Endodermal cell (in vitro differentiated cells): Measurements from ENCODE around the gene CCL27. TPM values are rescaled to one million over a fixed set of nuclear protein-coding genes. Genes with fewer than 3 reads are reported as not detected.

ENCODE experiments used
- DNase-seq: peaks from one replicate; pipeline ENCODE4 v3.0.0-alpha.2; 2017
- H3K27ac ChIP-seq: 2 replicates; pipeline ENCODE4 v1.5.1; 2013; ENCODE audit warnings: mild to moderate bottlenecking, low read depth, low read length, moderate library complexity
- H3K27me3 ChIP-seq: 2 replicates; pipeline ENCODE4 v1.6.1; 2013; ENCODE audit warnings: mild to moderate bottlenecking, low read length, moderate library complexity; ENCODE audit not compliant: insufficient read depth, control insufficient read depth, poor library complexity, severe bottlenecking
- H3K36me3 ChIP-seq: 2 replicates; pipeline ENCODE4 v1.7.0; 2013; ENCODE audit warnings: mild to moderate bottlenecking, low read length, moderate library complexity; ENCODE audit not compliant: control insufficient read depth, insufficient read depth
- H3K4me1 ChIP-seq: one replicate; pipeline ENCODE4 v1.7.0; 2013; ENCODE audit warnings: low read length; ENCODE audit not compliant: control insufficient read depth, insufficient read depth
- H3K4me3 ChIP-seq: 2 replicates; pipeline ENCODE4 v1.5.1; 2013; ENCODE audit warnings: mild to moderate bottlenecking, low read length, moderate library complexity
- H3K9ac ChIP-seq: 2 replicates; pipeline ENCODE4 v1.6.1; 2013; ENCODE audit warnings: mild to moderate bottlenecking, low read length, moderate library complexity; ENCODE audit not compliant: poor library complexity, severe bottlenecking; ENCODE audit errors: extremely low read depth
- H3K9me3 ChIP-seq: 2 replicates; pipeline ENCODE4 v1.6.1; 2013; ENCODE audit warnings: mild to moderate bottlenecking, low read length, moderate library complexity; ENCODE audit not compliant: control insufficient read depth
- H3K27ac Mint-ChIP-seq: 2 replicates; pipeline ENCODE4 v1.8.0; 2020; ENCODE audit warnings: mixed read lengths
- H3K27me3 Mint-ChIP-seq: 2 replicates; pipeline ENCODE4 v1.8.0; 2021; ENCODE audit warnings: mild to moderate bottlenecking, mixed read lengths; ENCODE audit not compliant: insufficient read depth
- H3K36me3 Mint-ChIP-seq: 2 replicates; pipeline ENCODE4 v1.8.0; 2020; ENCODE audit warnings: low read depth, mixed read lengths
- H3K4me1 Mint-ChIP-seq: 2 replicates; pipeline ENCODE4 v1.8.0; 2020; ENCODE audit warnings: mixed read lengths
- H3K4me3 Mint-ChIP-seq: 2 replicates; pipeline ENCODE4 v1.8.0; 2020; ENCODE audit warnings: mild to moderate bottlenecking, moderate library complexity, mixed read lengths
- H3K9me3 Mint-ChIP-seq: 2 replicates; pipeline ENCODE4 v1.8.0; 2020; ENCODE audit warnings: mild to moderate bottlenecking, mixed read lengths
- WGBS, 2 experiments: methylation state at CpG; one replicate each; pipeline versions ENCODE4 v1.1.5 to v1.1.7; 2013; ENCODE audit warnings: missing lambda C conversion rate in 2 of 2, mixed read lengths in 1 of 2; ENCODE audit not compliant: insufficient coverage in 1 of 2, insufficient read length in 1 of 2; 5-methylcytosine and 5-hydroxymethylcytosine counted together
- total RNA-seq, 2 donors: library from RNA; stranded (reverse); fragmentation: NEBNext Ultra II Directional in 1 of 2; extraction: Animal tissue kit (Norgen Biotek cat#: 25700) in 1 of 2; gene quantifications; 2 replicates in 1 of 2; 3 replicates in 1 of 2; pipeline ENCODE4 v1.2.1, GENCODE V29; 2021
- TF ChIP-seq, protein P1 (sequence below): fragments of 200-600 bp; sonication (generic); conservative IDR thresholded peaks from 2 replicates; pipeline ENCODE4 v1.5.0; 2021; ENCODE audit warnings: antibody characterized with exemption, mild to moderate bottlenecking

Gene CCL27
- total RNA-seq, 2 donors from 2014 or later: not detected

DNA sequence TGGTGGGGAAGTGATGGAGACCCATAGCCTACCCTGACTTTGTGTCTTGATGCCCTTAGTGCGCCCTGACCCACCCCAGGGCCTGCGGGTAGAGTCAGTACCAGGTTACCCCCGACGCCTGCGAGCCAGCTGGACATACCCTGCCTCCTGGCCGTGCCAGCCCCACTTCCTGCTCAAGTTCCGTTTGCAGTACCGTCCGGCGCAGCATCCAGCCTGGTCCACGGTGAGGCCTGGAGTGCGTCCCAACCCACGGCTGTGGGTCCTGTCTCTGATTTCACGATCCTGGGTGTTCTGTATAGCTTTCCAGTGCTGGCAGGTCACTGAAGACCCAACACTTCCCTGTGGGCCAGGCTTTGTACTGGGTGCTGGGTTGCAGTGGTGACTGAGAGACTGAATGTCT lies 4.0 kb downstream of the CCL27 start:
- Histone ChIP-seq H3K36me3 (no peaks in the 10 kb centered on the region), H3K27me3 (no peaks in the 10 kb centered on the region)

DNA sequence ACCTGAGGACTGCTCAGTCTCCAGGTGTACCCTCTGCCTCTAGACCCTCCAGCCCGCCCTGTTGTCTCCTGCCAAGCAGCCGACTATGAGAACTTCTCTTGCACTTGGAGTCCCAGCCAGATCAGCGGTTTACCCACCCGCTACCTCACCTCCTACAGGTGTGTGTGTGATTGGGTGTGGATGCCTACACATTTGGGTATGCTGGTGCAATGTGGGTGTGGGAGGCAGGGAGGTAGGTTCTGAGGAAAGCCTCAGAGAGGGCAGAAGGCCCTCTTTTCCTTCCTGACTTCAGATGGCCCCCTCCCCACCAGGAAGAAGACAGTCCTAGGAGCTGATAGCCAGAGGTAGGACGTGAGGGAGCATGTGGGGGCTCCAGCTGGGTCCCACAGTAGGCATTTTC lies 5.5 kb downstream of the CCL27 start:
- no peaks in the 10 kb centered on the region for H3K9me3 ChIP-seq
- TF ChIP-seq, protein P1, sequence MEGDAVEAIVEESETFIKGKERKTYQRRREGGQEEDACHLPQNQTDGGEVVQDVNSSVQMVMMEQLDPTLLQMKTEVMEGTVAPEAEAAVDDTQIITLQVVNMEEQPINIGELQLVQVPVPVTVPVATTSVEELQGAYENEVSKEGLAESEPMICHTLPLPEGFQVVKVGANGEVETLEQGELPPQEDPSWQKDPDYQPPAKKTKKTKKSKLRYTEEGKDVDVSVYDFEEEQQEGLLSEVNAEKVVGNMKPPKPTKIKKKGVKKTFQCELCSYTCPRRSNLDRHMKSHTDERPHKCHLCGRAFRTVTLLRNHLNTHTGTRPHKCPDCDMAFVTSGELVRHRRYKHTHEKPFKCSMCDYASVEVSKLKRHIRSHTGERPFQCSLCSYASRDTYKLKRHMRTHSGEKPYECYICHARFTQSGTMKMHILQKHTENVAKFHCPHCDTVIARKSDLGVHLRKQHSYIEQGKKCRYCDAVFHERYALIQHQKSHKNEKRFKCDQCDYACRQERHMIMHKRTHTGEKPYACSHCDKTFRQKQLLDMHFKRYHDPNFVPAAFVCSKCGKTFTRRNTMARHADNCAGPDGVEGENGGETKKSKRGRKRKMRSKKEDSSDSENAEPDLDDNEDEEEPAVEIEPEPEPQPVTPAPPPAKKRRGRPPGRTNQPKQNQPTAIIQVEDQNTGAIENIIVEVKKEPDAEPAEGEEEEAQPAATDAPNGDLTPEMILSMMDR: no peak
- WGBS, 2 experiments: 94% methylated on average over 5 of the region's 5 CpGs; no CpG with 5 or more reads in 1 of the 2 experiments
- no peaks in the 10 kb centered on the region for H3K9me3 Mint-ChIP-seq
- H3K4me3 Mint-ChIP-seq: no peak overlapping the region
- no peak for DNase-seq
- peaks cover 15% of the 10 kb centered on the region for H3K4me1 ChIP-seq
- H3K27me3 ChIP-seq: no peaks in the 10 kb centered on the region
- H3K4me1 Mint-ChIP-seq: peaks cover 33% of the 10 kb centered on the region
- no peak overlapping the region for H3K27ac ChIP-seq
- peaks cover 9% of the 10 kb centered on the region for H3K27me3 Mint-ChIP-seq
- H3K36me3 Mint-ChIP-seq: no peaks in the 10 kb centered on the region
- H3K27ac Mint-ChIP-seq: no peak overlapping the region
- no peaks in the 10 kb centered on the region for H3K36me3 ChIP-seq
- H3K4me3 ChIP-seq: no peak overlapping the region
- H3K9ac ChIP-seq: no peak overlapping the region

More for the DNA sequence above, 4.0 kb downstream of the CCL27 start:
- no peak overlapping the region for H3K27ac ChIP-seq
- H3K4me3 ChIP-seq: no peak overlapping the region
- DNase-seq: no peak
- H3K9ac ChIP-seq: no peak overlapping the region
- TF ChIP-seq, protein P1: no peak
- WGBS, 2 experiments: 87 to 93% methylated on average over 14 of the region's 14 CpGs
- no peaks in the 10 kb centered on the region for H3K36me3 Mint-ChIP-seq
- H3K4me1 Mint-ChIP-seq: peaks cover 25% of the 10 kb centered on the region
- peaks cover 4% of the 10 kb centered on the region for H3K4me1 ChIP-seq
- H3K27ac Mint-ChIP-seq: no peak overlapping the region
- H3K27me3 Mint-ChIP-seq: peaks cover 9% of the 10 kb centered on the region
- H3K9me3 ChIP-seq: no peaks in the 10 kb centered on the region
- H3K4me3 Mint-ChIP-seq: no peak overlapping the region
- no peaks in the 10 kb centered on the region for H3K9me3 Mint-ChIP-seq

DNA sequence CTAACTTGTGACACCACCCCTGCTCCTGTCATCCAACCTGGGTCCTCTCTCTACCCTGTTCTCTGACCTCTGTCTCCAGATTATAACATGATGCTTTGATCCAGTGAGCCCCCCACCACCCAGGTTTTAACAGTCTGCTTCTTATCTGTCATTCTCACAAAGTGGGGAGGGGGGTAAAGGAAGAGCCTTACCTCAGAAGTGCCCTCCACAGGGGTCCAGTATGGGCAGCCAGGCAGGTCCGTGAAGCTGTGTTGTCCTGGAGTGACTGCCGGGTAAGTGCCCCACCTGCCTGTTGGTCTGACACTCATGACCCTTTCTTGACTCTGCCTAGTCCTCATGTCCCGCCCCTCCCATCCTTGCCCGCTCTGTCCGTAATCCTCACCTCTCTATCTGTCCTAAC lies 7.1 kb downstream of the CCL27 start:
- Mint-ChIP-seq H3K36me3 (peaks cover 1% of the 10 kb centered on the region), H3K9me3 (no peaks in the 10 kb centered on the region), H3K4me3 (no peak overlapping the region), H3K27ac (no peak overlapping the region), H3K27me3 (peaks cover 4% of the 10 kb centered on the region), H3K4me1 (peaks cover 42% of the 10 kb centered on the region)
- Histone ChIP-seq H3K4me1 (peaks cover 15% of the 10 kb centered on the region), H3K27ac (no peak overlapping the region), H3K9ac (no peak overlapping the region), H3K36me3 (peaks cover 4% of the 10 kb centered on the region), H3K27me3 (no peaks in the 10 kb centered on the region), H3K4me3 (no peak overlapping the region), H3K9me3 (no peaks in the 10 kb centered on the region)
- WGBS, 2 experiments: 73 to 84% methylated on average over 4 to 5 of the region's 5 CpGs
- TF ChIP-seq, protein P1: no peak
- no peak for DNase-seq
